HL-60 (cell line): ENCODE data around the gene GREM1.

Source experiments
- DNase-seq, 2 experiments: peaks; one replicate each; pipeline ENCODE4 v3.0.0-alpha.2; 2010 to 2020; ENCODE audit warnings: low read depth in 1 of 2, low spot score in 1 of 2
- H3K27ac ChIP-seq: fragments of 250-450 bp; sonication (Bioruptor Pico); replicated peaks from 2 replicates; pipeline ENCODE4 v1.5.1; 2020; ENCODE audit warnings: mild to moderate bottlenecking, moderate library complexity
- H3K27me3 ChIP-seq: fragments of 250-450 bp; sonication (Bioruptor Pico); 2 replicates; pipeline ENCODE4 v1.5.1; 2021; ENCODE audit warnings: mild to moderate bottlenecking, moderate library complexity; ENCODE audit not compliant: insufficient read depth, poor library complexity, severe bottlenecking
- H3K4me3 ChIP-seq: replicated peaks from 2 replicates; pipeline ENCODE4 v1.5.1; 2011; ENCODE audit warnings: mild to moderate bottlenecking, control low read depth, low read length; ENCODE audit not compliant: insufficient read depth
- GABPA ChIP-seq: IDR thresholded peaks from 2 replicates; pipeline ENCODE4 v1.6.1; 2012; ENCODE audit warnings: low read depth
- POLR2AphosphoS5 ChIP-seq: IDR thresholded peaks from 2 replicates; pipeline ENCODE4 v1.6.1; 2012; ENCODE audit warnings: low read depth
- SPI1 ChIP-seq: IDR thresholded peaks from 2 replicates; pipeline ENCODE4 v1.6.1; 2012; ENCODE audit warnings: low read depth, mild to moderate bottlenecking, borderline replicate concordance
- TF ChIP-seq, protein P1 (sequence below): IDR thresholded peaks from one replicate; pipeline ENCODE4 v1.5.1; 2011; ENCODE audit warnings: low read length, control low read depth, inconsistent platforms; ENCODE audit not compliant: insufficient read depth
- TF ChIP-seq, protein P2 (sequence below): IDR thresholded peaks from 2 replicates; pipeline ENCODE4 v1.6.1; 2012; ENCODE audit warnings: low read depth; ENCODE audit not compliant: insufficient replicate concordance

The GREM1 gene

DNA sequence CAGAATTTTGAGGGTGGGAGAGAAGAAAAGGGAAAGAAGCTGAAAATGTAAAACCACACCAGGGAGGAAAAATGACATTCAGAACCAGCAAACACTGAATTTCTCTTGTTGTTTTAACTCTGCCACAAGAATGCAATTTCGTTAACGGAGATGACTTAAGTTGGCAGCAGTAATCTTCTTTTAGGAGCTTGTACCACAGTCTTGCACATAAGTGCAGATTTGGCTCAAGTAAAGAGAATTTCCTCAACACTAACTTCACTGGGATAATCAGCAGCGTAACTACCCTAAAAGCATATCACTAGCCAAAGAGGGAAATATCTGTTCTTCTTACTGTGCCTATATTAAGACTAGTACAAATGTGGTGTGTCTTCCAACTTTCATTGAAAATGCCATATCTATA, 15.5 kb downstream of the GREM1 start:
- H3K4me3 ChIP-seq, result no peak overlapping the region
- DNase-seq, result no peak
- TF ChIP-seq POLR2AphosphoS5 (no peak), GABPA (no peak), SPI1 (no peak)
- TF ChIP-seq, protein P1, sequence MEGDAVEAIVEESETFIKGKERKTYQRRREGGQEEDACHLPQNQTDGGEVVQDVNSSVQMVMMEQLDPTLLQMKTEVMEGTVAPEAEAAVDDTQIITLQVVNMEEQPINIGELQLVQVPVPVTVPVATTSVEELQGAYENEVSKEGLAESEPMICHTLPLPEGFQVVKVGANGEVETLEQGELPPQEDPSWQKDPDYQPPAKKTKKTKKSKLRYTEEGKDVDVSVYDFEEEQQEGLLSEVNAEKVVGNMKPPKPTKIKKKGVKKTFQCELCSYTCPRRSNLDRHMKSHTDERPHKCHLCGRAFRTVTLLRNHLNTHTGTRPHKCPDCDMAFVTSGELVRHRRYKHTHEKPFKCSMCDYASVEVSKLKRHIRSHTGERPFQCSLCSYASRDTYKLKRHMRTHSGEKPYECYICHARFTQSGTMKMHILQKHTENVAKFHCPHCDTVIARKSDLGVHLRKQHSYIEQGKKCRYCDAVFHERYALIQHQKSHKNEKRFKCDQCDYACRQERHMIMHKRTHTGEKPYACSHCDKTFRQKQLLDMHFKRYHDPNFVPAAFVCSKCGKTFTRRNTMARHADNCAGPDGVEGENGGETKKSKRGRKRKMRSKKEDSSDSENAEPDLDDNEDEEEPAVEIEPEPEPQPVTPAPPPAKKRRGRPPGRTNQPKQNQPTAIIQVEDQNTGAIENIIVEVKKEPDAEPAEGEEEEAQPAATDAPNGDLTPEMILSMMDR, result no peak
- TF ChIP-seq, protein P2, sequence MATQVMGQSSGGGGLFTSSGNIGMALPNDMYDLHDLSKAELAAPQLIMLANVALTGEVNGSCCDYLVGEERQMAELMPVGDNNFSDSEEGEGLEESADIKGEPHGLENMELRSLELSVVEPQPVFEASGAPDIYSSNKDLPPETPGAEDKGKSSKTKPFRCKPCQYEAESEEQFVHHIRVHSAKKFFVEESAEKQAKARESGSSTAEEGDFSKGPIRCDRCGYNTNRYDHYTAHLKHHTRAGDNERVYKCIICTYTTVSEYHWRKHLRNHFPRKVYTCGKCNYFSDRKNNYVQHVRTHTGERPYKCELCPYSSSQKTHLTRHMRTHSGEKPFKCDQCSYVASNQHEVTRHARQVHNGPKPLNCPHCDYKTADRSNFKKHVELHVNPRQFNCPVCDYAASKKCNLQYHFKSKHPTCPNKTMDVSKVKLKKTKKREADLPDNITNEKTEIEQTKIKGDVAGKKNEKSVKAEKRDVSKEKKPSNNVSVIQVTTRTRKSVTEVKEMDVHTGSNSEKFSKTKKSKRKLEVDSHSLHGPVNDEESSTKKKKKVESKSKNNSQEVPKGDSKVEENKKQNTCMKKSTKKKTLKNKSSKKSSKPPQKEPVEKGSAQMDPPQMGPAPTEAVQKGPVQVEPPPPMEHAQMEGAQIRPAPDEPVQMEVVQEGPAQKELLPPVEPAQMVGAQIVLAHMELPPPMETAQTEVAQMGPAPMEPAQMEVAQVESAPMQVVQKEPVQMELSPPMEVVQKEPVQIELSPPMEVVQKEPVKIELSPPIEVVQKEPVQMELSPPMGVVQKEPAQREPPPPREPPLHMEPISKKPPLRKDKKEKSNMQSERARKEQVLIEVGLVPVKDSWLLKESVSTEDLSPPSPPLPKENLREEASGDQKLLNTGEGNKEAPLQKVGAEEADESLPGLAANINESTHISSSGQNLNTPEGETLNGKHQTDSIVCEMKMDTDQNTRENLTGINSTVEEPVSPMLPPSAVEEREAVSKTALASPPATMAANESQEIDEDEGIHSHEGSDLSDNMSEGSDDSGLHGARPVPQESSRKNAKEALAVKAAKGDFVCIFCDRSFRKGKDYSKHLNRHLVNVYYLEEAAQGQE, result no peak
- peaks cover 18% of the 10 kb centered on the region for H3K27me3 ChIP-seq
- no peak overlapping the region for H3K27ac ChIP-seq

DNA sequence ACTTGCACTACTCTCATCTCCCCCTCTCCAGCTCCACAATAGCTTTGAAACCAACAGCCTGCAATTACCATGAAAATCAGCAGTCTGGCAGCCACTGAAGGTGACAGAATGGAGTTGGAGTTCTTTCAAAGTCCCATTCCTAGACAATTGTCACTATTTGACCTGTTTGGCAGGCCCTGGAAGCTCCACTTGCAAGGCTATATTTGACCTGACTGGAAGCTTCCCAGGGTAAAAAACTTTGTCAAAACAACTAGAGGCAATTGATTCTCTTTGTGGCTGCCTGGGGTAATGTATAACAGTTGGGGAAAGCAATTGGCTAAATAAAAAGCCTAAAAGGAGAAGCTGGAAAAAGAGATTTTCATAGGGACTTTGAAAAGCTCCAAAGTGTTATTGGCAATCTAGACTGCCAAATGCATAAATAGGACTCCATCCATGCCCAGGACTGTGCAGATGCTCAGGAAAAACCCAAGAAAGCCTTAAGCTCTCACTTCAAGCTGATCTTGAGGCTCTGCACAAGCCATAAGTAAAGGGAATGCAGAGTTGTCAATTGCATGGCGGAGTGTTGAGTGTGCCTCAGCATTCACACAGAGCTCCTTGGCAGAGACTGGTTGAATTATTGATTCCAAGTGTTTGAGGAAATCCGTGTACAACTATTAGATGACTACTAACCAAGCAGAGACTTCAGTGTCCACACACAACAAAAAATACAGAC, 18.3 kb downstream of the GREM1 start:
- DNase-seq, result no peak
- Histone ChIP-seq H3K27ac (no peak overlapping the region), H3K27me3 (peaks cover 16% of the 10 kb centered on the region), H3K4me3 (no peak overlapping the region)
- TF ChIP-seq, protein P2, result no peak
- TF ChIP-seq SPI1 (no peak), POLR2AphosphoS5 (no peak), GABPA (no peak)
- TF ChIP-seq, protein P1, result no peak

DNA sequence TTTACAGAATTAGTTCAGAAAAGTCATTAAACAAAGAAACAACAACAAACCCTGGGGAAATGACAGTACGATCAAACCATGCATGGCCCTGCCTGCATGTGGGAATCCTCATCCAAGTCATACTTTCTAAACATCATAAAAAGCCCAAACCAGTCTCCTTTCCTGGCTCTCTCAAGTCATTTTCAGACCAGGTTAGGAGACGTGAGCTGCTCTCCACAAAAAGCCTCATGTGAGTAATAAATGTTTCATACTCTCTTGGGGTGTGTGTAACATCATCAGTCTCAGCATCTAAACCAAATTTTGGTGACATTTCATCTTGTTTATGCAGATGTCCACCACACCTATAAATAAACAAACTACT, 18.9 kb downstream of the GREM1 start:
- no peak overlapping the region for H3K4me3 ChIP-seq
- TF ChIP-seq GABPA, result no peak
- TF ChIP-seq, protein P1, result no peak
- H3K27ac ChIP-seq, result no peak overlapping the region
- DNase-seq, result no peak
- H3K27me3 ChIP-seq, result peaks cover 11% of the 10 kb centered on the region

DNA sequence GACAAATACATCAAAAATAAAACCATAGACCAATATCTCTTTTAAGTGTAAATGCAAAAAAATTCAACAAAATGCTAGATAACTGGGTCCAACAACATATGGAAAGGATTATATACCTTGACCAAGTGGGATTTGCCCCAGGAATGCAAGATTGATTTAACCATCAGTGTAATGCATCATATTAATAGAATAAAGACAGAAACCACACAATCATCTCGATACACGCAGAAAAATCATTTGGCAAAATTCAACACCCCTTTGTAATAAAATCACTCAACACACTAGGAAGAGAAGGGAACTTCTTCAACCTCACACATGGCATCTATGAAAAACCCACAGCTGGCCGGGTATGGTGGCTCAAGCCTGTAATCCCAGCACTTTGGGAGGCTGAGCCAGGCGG, 19.5 kb downstream of the GREM1 start:
- TF ChIP-seq SPI1 (no peak), GABPA (no peak)
- TF ChIP-seq, protein P2, result no peak
- TF ChIP-seq, protein P1, result no peak
- Histone ChIP-seq H3K27ac (no peak overlapping the region), H3K4me3 (no peak overlapping the region), H3K27me3 (peaks cover 5% of the 10 kb centered on the region)
- no peak for DNase-seq
